Heart right ventricle (tissue), 16 donors: Measurements from ENCODE around the gene PLEKHG2. TPM values are rescaled to one million over a fixed set of nuclear protein-coding genes. Genes with fewer than 3 reads are reported as not detected.

Source experiments
- ATAC-seq, 8 donors: fragments of 200-7000 bp; cut with Tn5 transposase; one replicate each; pipeline ENCODE4 v1.9.1; 2020; ENCODE audit warnings: mild to moderate bottlenecking in 8 of 8, moderate library complexity in 8 of 8, moderate number of reproducible peaks in 1 of 8
- DNase-seq, 2 donors: peaks; one replicate each; pipeline ENCODE4 v3.0.0-alpha.2; 2020
- H3K27ac ChIP-seq, 10 donors: fragments of 200-600 bp; sonication (generic) in 2 of 10; one replicate each; pipeline versions ENCODE4 v1.5.0 to v1.8.0; 2020 to 2022; ENCODE audit warnings: mild to moderate bottlenecking in 3 of 10
- H3K27me3 ChIP-seq, 7 donors: fragments of 200-600 bp; one replicate each; pipeline ENCODE4 v1.8.0; 2021 to 2022; ENCODE audit warnings: mild to moderate bottlenecking in 2 of 7
- H3K36me3 ChIP-seq, 9 donors: fragments of 200-600 bp; sonication (generic) in 1 of 9; one replicate each; pipeline versions ENCODE4 v1.5.0 to v1.8.0; 2020 to 2022; ENCODE audit warnings: mild to moderate bottlenecking in 2 of 9
- H3K4me1 ChIP-seq, 9 donors: fragments of 200-600 bp; sonication (generic) in 1 of 9; one replicate each; pipeline versions ENCODE4 v1.5.0 to v1.8.0; 2020 to 2022; ENCODE audit warnings: mild to moderate bottlenecking in 4 of 9
- H3K4me3 ChIP-seq, 10 donors: fragments of 200-600 bp; sonication (generic) in 2 of 10; one replicate each; pipeline versions ENCODE4 v1.5.0 to v1.8.0; 2020 to 2022; ENCODE audit warnings: mild to moderate bottlenecking in 7 of 10, moderate library complexity in 2 of 10
- H3K9me3 ChIP-seq, 11 donors: fragments of 200-600 bp in 10 of 11; sonication (generic) in 2 of 11; one replicate each; pipeline versions ENCODE4 v1.5.0 to v1.8.0; 2013 to 2022; ENCODE audit warnings: mild to moderate bottlenecking in 2 of 11, control low read depth in 1 of 11, moderate library complexity in 1 of 11
- CTCF ChIP-seq, 9 donors: fragments of 200-600 bp; sonication (generic) in 2 of 9; IDR thresholded peaks; one replicate each; pipeline versions ENCODE4 v1.5.0 to v1.8.0; 2021 to 2022; ENCODE audit warnings: antibody characterized with exemption in 9 of 9, mild to moderate bottlenecking in 5 of 9, moderate library complexity in 1 of 9
- WGBS, 2 donors: extraction: QIAGEN DNeasy Blood & Tissue Kit; methylation state at CpG; one replicate each; pipeline ENCODE4 v1.1.7; 2013; ENCODE audit warnings: inconsistent platforms in 1 of 2; 5-methylcytosine and 5-hydroxymethylcytosine counted together
- intact Hi-C, 10 donors: fragments of 100-400 bp; cut with DNase I; formaldehyde crosslinking; loops; one replicate each; pipeline versions ENCODE4 v1.11.1 to v1.14.2; 2022
- polyA plus RNA-seq, 2 donors: library from polyadenylated mRNA; stranded (reverse); fragments of 200-250 nt; gene quantifications; one replicate each; pipeline ENCODE4 v1.2.3, GENCODE V29; 2013
- total RNA-seq, 10 donors: library from RNA; stranded (reverse); fragmentation: NEBNext Ultra II Directional in 3 of 10; extraction: Animal tissue kit (Norgen Biotek cat#: 25700) in 3 of 10; gene quantifications; one replicate each; pipeline versions ENCODE4 v1.2.1 to v1.2.4, GENCODE V29; 2021 to 2023
- donor health status: Arrhythmogenic right ventricular cardiomyopathy.
- donor health status: ischemic (EF 13 %, LVEDD 7.1; RV severe dilation, severe dysfunction).
- donor health status: healthy with polysubstance abuse.
- donor health status: DM: no; HTN: yes; CAD: no.
- donor health status: DM: no; HTN: no; CAD: no.
- donor health status: ischemic (EF 25% LVEDD 6.9; RV normal size, moderate dysfunction).
- donor health status: ischemic (EF 25% LVEDD 5.7; RV mildly dilated, moderate dysfunction).
- donor health status: healthy.
- donor health status: DM: yes; HTN: yes; CAD: no.
- donor health status: Ischemic cardiomyopathy.
- donor health status: ischemic (EF 35%, LVEDD 5.7; RV mildly dilated, moderate dysfunction).
- donor health status: nonischemic (EF 11% LVEDD 7.7; RV severe dilation, severe dysfunction).
- donor health status: DM: yes; HTN: yes; CAD: no.
- donor health status: PGD.
- donor health status: ischemic (EF 29% LVEDD 5.4; RV normal size, mild dysfunction).
- donor health status: nonischemic (EF 23%, LVEDD 6.1; RV moderate dilation, normal function).

The PLEKHG2 gene
- total and polyA plus RNA-seq, 12 donors = 6.9 to 23.1 (median 15.1) TPM

GRCh38 chr19:39388657-39389056, 23.8 kb upstream of the PLEKHG2 start:
- Histone ChIP-seq H3K36me3 (peaks cover 0 to 72% (median 46%) of the 10 kb centered on the region in 9 donors), H3K27ac (no peak overlapping the region), H3K27me3 (no peaks in the 10 kb centered on the region), H3K9me3 (no peaks in the 10 kb centered on the region), H3K4me3 (no peak overlapping the region), H3K4me1 (peaks cover 12 to 27% (median 22%) of the 10 kb centered on the region in 9 donors)
- intact Hi-C loops = loop anchor here in 1 of 10 donors (5.0 kb wide), 1 partner anchor 46 kb away; the partner anchor contains the start of gene SAMD4B
- no peak for ATAC-seq
- no peak for DNase-seq
- no peak for TF ChIP-seq CTCF (IDR thresholded peaks at IDR 0.05)
- WGBS, 2 donors = 87 to 89% methylated on average over 5 of the region's 5 CpGs

GRCh38 chr19:39389631-39390414, 22.6 kb upstream of the PLEKHG2 start:
- WGBS, 2 donors = 72 to 74% methylated on average over 13 of the region's 13 CpGs
- intact Hi-C loops = loop anchor here in 4 of 10 donors (1.0 to 5.0 kb wide), 4 partner anchors 47 to 55 kb away; partner anchors contain the start of genes SAMD4B (in 3 of the 4) and SUPT5H (in 1 of the 4)
- TF ChIP-seq CTCF (IDR thresholded peaks at IDR 0.05) = no peak
- no peaks in the 10 kb centered on the region for H3K9me3 ChIP-seq
- peak overlapping the region in 9 of 10 donors; percentile 94 to 100 (median 97) for H3K27ac ChIP-seq
- ATAC-seq (no peak), DNase-seq (no peak)
- no peaks in the 10 kb centered on the region for H3K27me3 ChIP-seq
- H3K36me3 ChIP-seq = peaks cover 0 to 72% (median 40%) of the 10 kb centered on the region in 9 donors
- H3K4me1 ChIP-seq = peaks cover 12 to 27% (median 24%) of the 10 kb centered on the region in 9 donors
- peak overlapping the region; percentile 66 to 99 (median 94) for H3K4me3 ChIP-seq

GRCh38 chr19:39390451-39390750, 22.1 kb upstream of the PLEKHG2 start:
- peak in 2 of 8 donors; percentile 8 to 19 for ATAC-seq
- WGBS, 2 donors = 0 to 1% methylated on average over 10 of the region's 10 CpGs
- no peak for TF ChIP-seq CTCF (IDR thresholded peaks at IDR 0.05)
- Histone ChIP-seq H3K27ac (peak overlapping the region; percentile 94 to 100 (median 98)), H3K36me3 (peaks cover 0 to 75% (median 46%) of the 10 kb centered on the region in 9 donors), H3K27me3 (no peaks in the 10 kb centered on the region), H3K4me3 (peak overlapping the region; percentile 66 to 99 (median 94)), H3K9me3 (no peaks in the 10 kb centered on the region), H3K4me1 (peaks cover 12 to 27% (median 24%) of the 10 kb centered on the region in 9 donors)
- no peak for DNase-seq
- intact Hi-C loops = loop anchor here in 3 of 10 donors (1.0 to 5.0 kb wide), 4 partner anchors 48 to 54 kb away; partner anchors contain the start of genes SAMD4B (in 2 of the 3) and SUPT5H (in 1 of the 3)

GRCh38 chr19:39390751-39391437, 21.6 kb upstream of the PLEKHG2 start, which contains the start of the genes MED29 and PAF1:
Gene MED29 (plus strand): TSS chr19:39391378. CDS start chr19:39391423, 45 bp downstream.
Gene PAF1 (minus strand): TSS chr19:39391106. CDS start chr19:39390864, 242 bp downstream.
- peak; percentile 94 to 98 (median 96) for ATAC-seq
- Histone ChIP-seq H3K27me3 (no peaks in the 10 kb centered on the region), H3K9me3 (no peaks in the 10 kb centered on the region), H3K4me3 (peak within 1 kb of the TSS; percentile 66 to 99 (median 94)), H3K27ac (peak within 1 kb of the TSS; percentile 94 to 100 (median 98)), H3K36me3 (peaks cover 0 to 75% (median 43%) of the 10 kb centered on the region in 9 donors), H3K4me1 (peaks cover 12 to 27% (median 24%) of the 10 kb centered on the region in 9 donors)
- intact Hi-C loops = loop anchor here in 3 of 10 donors (1.0 to 5.0 kb wide), 4 partner anchors 48 to 54 kb away; partner anchors contain the start of genes SAMD4B (in 2 of the 3) and SUPT5H (in 1 of the 3)
- 0% methylated on average over 60 of the region's 60 CpGs for WGBS, 2 donors
- peak; percentile 94 to 99 for DNase-seq
- TF ChIP-seq CTCF (IDR thresholded peaks at IDR 0.05) = peak in 2 of 9 donors; percentile 4 to 16
